ENCODE data around the gene PRR33.

DNA sequence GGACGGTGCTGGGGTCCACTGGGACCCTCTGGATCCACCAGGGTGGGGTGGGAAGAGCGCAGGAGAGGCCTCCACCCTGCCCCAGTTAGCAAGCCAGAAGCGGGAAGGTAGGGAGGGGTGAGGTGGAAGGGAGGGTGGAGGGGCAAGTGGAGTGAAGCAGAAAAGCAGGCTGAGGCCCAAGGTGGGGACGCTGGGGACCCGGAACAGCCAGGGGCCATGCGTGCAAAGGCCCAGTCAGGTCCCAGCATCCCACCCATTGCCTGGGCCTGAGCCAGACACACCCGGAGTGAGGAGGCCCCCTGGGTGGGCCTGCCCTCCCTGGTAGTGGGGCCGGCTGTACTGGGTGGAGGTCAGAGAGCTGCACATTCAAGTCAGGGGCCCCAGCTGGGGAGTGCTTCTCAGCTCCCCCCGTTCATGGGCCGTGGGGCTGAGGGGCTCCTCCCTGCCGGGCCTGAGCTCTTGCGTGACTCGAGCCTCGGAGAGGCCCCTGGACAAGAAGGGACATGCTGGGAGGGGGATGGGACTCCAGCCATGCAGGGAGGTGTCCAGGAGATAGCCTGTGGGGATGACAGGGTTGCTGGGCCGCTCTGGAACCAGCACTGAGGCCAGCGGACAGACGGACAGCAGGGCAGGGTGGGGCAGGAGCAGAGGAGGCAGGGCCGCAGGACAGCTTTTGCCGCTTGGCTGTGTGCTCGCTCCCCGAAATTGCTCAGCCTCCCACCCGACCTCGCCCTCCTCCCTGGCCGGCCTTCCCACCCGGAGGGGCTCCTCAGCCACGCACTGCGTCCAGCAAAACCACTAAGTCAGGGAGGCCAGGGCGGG lies 35.5 kb upstream of the PRR33 start:
- TF ChIP-seq, protein P1, sequence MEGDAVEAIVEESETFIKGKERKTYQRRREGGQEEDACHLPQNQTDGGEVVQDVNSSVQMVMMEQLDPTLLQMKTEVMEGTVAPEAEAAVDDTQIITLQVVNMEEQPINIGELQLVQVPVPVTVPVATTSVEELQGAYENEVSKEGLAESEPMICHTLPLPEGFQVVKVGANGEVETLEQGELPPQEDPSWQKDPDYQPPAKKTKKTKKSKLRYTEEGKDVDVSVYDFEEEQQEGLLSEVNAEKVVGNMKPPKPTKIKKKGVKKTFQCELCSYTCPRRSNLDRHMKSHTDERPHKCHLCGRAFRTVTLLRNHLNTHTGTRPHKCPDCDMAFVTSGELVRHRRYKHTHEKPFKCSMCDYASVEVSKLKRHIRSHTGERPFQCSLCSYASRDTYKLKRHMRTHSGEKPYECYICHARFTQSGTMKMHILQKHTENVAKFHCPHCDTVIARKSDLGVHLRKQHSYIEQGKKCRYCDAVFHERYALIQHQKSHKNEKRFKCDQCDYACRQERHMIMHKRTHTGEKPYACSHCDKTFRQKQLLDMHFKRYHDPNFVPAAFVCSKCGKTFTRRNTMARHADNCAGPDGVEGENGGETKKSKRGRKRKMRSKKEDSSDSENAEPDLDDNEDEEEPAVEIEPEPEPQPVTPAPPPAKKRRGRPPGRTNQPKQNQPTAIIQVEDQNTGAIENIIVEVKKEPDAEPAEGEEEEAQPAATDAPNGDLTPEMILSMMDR (IDR thresholded peaks at IDR 0.05): no peak
- TF ChIP-seq POLR2A (IDR thresholded peaks at IDR 0.05): no peak
